Measurements from ENCODE around the gene ARHGEF18.
"Not testable (repeated sequence)": the region's sequence is repeated elsewhere in the genome, so short reads cannot be mapped to it uniquely, and the experiment has no call there.

The ARHGEF18 gene

GRCh38 chr19:7348587-7349230 lies at the start of gene ARHGEF18:
ARHGEF18 (plus strand) TSS chr19:7348937; CDS start chr19:7362891, 13,954 bp downstream.
- DNase-seq = no peak

DNA sequence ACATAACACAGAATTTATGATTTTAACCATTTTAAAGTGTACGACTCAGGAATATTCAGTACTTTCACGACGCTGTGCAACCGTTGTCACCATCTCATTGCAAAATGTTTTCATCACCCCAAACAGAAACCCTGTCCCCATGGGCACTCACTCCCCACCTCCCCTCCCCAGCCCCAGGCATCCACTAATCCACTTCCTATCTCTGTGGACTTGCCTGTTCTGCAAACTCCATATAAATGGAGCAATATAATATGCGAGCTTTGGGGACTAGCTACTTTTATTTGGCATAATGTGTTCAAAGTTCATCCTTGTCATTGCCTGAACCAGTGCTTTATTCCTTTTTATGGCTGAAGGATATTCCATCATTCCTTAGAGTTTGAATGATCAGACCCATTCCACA lies 47.2 kb upstream of the ARHGEF18 start:
- DNase-seq = no peak

DNA sequence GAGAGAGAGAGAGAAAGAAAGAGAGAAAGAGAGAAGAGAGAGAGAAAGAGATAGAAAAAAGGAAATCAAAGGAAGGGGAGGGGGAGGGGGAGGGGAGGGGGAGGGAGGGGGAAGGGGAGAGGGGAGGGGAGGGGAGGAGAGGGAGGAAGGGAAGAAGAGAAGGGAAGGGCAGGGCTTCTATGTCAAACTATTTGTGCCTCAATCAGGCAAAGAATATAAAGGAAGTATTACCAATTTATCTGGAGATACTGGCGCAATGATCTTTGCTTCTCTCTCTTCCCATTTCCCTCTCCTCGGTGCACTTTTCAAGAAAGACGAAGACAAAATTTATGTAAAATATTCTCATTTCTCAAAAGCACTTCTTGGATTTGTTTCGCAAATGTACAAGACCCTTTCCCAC lies 45.3 kb upstream of the ARHGEF18 start:
- DNase-seq = no peak

GRCh38 chr19:7304200-7304599 lies 44.5 kb upstream of the ARHGEF18 start:
- no peak for DNase-seq

DNA sequence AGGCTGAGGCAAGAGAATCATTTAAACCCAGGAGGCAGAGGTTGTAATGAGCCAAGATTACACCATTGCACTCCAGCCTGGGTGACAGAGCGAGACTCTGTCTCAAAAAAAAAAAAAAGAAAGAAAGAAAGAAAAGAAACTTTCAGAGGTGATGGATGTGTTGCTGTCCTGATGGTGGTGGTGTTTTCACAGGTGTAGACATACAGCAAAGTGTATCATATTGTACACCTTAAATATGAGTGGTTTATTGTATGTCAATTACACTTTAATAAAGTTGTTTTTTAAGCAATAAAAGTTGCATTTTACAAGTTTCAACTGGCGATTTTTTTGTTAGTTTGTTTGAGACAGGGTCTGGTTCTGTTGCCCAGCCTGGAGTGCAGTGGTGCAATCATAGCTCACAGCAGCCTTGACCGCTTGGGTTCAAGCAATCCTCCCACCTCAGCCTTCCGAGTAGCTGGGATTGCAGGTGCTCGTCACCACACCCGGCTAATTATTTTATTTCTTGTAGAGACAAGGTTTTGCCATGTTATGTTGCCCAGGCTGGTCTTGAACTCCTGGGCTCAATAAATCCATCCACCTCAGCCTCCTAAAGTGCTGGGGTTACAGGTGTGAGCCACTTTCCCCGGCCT lies 41.0 kb upstream of the ARHGEF18 start:
- DNase-seq = no peak

GRCh38 chr19:7308327-7308726 lies 40.4 kb upstream of the ARHGEF18 start:
- DNase-seq = not testable (repeated sequence)

GRCh38 chr19:7311911-7312310 lies 36.8 kb upstream of the ARHGEF18 start:
- DNase-seq = no peak

GRCh38 chr19:7312816-7313215 lies 35.9 kb upstream of the ARHGEF18 start:
- no peak for DNase-seq

DNA sequence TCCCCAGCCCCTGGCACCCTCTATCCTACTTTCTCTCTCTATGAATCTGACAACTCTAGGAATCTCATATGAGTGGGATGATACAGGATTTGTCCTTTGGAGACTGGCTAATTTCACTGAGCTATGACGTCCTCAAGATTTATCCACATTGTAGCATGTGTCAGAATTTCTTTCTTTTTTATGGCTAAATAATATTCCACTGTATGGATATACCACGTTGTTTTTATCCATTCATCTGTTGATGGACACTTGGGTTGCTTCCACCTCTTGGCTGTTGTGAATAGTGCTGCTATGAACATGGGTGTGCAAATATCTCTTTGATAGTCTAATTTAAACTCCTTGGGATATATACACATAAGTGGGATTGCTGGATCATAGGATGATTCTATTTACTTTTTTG lies 30.6 kb upstream of the ARHGEF18 start:
- no peak for DNase-seq

GRCh38 chr19:7326105-7326877 lies 22.4 kb upstream of the ARHGEF18 start:
- DNase-seq = peak; percentile 67

GRCh38 chr19:7327802-7328201 lies 20.9 kb upstream of the ARHGEF18 start:
- no peak for DNase-seq

DNA sequence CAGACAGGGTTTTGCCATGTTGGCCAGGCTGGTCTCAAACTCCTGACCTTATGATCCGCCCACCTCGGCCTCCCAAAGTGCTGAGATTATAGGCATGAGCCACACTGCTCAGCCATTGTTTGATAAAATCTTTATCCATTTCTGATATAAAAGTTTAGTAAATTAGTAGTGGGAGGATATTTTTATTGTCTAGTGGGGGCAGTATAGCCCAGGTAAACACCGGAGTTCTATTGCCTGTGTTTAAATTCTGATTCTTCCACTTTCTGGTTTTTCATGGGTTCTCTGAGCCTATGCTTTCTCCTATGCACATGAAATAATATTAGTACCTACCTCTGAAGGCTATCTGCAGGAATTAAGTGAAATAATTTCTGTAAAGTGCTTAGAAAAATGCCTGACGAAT lies 20.1 kb upstream of the ARHGEF18 start:
- no peak for DNase-seq

- no peak for DNase-seq
Observed at GRCh38 chr19:7331446-7331845, 17.3 kb upstream of the ARHGEF18 start.

DNA sequence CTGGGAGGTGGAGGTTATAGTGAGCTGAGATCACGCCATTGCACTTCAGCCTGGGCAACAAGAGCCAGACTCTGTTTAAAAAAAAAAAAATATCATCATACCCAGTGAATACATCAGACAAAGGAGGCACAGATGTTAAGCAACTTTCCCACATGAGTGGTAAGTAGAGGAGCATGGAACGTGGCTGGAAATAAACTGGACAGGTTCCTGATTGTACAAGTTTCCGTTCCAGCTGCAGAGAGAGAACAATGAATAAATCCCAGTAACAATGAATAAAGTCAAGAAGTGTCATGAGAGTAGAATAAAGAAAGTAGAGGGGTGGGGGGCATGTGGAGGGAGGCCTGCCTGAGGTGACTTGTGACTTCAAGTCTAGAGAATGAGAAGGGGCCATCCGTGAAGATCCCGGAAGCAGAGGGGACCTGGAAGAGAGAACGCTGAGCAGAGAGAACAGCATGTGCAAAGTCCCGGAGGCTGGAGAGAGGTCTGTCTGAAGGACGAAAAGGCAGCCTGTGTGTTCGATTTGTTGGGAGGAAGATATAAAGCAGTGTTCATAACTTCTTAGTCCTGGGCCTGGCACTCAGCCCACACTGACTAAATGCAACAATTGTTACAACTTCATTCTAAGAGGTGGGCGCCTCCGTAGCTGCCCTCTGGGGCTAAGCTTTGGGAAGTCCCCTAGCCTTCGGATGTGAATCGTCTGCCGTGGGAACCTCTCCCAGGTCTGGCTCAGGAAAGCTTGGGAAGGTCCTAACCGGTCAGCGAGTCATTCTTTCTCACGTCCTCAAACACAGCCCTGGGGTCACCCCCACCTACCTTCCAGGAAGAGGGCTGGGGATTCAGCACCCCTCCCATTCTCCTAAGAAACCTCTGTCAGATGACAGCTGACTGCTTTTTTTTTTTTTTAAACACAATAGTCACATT lies 15.3 kb upstream of the ARHGEF18 start:
- DNase-seq = no peak

DNA sequence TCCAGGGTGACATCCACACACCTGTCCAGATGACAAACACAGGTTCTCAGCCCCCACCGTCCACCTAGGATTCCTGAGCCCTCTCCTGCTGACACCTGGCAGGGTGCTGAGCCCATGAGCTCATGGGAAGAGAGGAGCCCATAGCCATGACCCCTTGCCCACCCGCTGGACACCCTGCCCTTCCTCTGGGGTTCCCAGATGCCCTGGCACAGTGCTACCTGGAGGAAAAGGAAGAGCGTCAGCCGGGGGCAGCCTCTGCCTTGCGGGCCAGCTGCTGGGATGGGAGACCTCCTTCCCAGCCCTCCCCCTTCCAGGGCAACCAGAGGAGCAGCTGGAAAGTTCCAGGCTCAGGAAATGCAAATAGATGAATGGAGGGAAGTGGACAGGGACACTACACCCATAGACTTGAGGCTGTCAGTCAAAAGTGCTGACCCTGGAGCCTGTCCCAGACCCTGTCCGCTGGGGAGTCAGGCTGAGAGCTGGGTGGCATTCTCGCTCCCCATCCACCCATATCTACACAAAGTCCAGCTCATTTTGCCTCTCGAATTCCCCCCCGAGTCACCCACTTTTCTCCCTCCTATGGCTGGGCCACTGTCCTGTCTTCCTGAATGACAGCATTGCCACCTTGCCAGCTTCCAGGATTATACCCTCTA lies 12.3 kb upstream of the ARHGEF18 start:
- DNase-seq = no peak

DNA sequence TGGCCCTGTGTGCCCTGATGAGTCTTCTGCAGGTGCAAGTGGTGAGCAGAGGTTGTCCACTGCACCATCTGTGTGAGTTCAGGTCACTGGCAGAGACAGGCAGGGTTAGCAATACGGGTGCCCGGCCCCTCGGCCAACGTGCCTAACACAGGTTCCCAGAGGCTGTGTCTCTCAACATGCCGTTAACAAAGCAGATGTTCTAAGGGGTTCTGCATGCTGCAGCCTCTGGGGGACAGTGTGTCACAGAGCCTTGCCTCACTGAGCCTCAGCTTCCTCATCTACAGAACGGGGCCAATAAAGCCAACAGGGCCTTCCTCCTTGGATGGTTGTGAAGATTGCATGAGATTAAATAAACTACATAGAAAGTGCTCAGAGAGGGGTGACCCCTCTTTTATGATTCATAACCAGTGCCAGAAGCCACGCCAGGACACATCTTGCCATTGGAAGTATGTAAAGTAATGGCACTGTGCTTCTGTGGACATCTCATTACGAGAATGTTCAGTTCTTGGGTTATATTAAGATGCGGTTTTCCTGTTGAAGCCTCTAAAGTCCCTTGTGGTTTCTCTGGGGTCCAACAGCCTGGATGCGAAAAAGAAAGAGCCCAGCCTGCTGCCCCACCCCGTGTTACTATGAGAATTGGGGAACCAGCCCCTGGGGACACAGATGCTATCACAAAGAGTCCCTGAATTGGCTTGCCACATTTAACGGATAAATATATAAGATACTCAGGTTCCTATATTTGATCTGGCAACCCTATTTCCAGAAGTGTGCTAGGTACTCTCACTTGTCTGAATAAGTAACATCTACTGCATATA lies 11.2 kb upstream of the ARHGEF18 start:
- no peak for DNase-seq

DNA sequence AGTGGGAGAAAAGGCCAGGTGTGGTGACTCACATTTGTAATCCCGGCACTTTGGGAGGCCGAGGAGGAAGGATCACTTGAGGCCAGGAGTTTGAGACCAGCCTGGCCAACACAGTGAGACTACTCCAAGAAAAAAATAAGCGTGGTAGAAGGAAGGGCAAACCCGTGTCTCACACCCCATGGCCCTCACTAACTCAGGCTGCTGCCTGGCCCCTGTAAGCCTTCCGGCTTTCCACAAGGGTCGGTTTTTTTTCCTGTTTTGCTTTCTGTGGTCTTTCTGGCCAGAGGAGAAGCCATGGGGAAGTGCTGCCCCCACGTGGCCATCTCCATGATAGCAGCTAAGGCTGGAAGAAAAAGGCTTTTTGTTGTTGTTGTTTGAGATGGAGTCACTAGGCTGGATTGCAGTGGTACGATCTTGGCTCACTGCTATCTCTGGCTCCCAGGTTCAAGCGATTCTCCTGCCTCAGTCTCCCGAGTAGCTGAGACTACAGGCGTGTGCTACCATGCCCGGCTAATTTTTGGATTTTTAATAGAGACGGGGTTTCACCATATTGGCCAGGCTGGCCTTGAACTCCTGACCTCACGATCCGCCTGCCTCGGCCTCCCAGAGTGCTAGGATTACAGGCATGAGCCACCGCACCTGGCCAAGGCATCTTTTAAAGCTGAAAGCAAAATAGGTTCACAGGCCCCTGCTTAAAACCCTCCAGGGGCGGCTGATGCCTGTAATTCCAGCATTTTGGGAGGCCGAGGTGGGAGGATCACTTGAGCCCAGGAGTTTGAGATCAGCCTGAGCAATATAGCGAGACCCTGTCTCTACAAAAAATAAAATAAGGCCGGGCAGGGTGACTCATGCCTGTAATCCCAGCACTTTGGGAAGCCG lies 7.5 kb upstream of the ARHGEF18 start:
- DNase-seq = peak; percentile 91

DNA sequence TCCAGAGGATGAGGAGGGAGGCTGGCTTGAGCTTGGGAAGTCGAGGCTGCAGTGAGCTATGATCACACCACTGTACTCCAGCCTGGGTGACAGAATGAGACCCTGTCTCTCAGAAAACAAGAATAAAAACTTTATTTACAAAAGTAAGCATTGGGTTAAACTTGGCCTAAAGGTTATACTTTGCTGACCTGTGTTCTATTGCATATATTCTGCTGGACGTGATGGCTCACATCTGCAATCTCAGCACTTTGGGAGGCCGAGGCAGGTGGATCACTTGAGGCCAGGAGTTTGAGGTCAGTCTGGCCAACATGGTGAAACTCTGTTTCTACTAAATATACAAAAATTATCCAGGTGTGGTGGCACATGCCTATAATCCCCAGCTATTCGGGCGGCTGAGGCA lies 6.6 kb upstream of the ARHGEF18 start:
- DNase-seq = no peak

DNA sequence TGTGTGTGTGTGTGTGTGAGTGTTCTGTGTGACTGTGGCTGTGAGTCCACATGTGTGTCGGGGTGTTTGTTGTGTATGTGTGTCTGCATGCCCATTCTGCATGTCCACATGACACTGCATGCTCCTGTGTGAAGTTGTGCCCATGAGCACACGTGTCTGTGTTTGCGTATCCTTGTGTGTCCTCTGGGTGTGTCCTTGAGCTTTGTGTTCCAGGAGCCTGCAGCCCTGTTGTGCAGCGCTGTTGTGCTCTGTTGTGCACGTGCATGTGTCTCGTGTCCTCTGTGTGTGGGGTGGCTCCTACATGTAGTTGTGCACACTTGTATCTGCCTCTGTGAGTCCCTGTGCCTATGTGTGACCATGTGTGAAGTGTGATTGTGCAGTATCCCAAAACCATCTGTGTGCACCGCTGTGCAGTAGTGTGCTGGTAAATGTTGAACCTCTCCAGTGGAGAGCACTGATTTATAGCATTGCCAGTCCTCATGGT lies 2.2 kb upstream of the ARHGEF18 start:
- DNase-seq = no peak

DNA sequence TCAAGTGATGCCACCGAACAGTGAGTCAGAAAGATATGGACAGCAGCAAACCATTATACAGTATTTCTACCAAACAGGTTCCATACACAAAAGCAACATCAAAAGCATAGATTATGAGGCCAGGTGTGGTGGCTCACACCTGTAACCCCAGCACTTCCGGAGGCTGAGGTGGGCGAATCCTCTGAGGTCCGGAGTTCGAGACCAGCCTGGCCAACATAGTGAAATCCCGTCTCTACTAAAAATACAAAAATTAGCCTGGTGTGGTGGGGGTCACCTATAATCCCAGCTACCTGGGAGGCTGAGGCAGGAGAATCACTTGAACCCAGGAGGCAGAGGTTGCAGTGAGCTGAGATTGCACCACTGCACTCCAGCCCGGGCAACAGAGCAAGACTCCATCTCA lies 1.7 kb upstream of the ARHGEF18 start:
- DNase-seq = not testable (repeated sequence)

Data from islet precursor cell (in vitro differentiated cells).